Activated CD8-positive, alpha-beta memory T cell treated with anti-CD3 and anti-CD28 coated beads for 48 hours (primary cell): Measurements from ENCODE around the gene MLANA.

Experiments used
- DNase-seq, 3 experiments: peaks; one replicate each; pipeline ENCODE4 v3.0.0-alpha.2; 2020; ENCODE audit warnings: low read depth in 2 of 3, low spot score in 2 of 3

MLANA gene

GRCh38 chr9:5899292-5899691 is 8.6 kb downstream of the MLANA start:
- no peak for DNase-seq

- DNase-seq = no peak
Measured at GRCh38 chr9:5900622-5901021, 9.9 kb downstream of the MLANA start.

GRCh38 chr9:5902377-5902776 is 11.7 kb downstream of the MLANA start:
- no peak for DNase-seq

- DNase-seq = no peak
Measured at GRCh38 chr9:5908918-5909317, 18.2 kb downstream of the MLANA start.

- no peak for DNase-seq
Measured at GRCh38 chr9:5909976-5910375, 19.3 kb downstream of the MLANA start.

- no peak for DNase-seq
Measured at GRCh38 chr9:5910413-5911057, 19.8 kb downstream of the MLANA start.

- no peak for DNase-seq
Measured at GRCh38 chr9:5915438-5915837, 24.7 kb downstream of the MLANA start.

GRCh38 chr9:5917273-5917672 is 26.6 kb downstream of the MLANA start:
- DNase-seq = no peak

- DNase-seq = no peak
Measured at GRCh38 chr9:5917888-5918287, 27.2 kb downstream of the MLANA start.

- DNase-seq = no peak
Measured at GRCh38 chr9:5918460-5918859, 27.8 kb downstream of the MLANA start.

- DNase-seq = no peak
Measured at GRCh38 chr9:5920860-5921328, 30.2 kb downstream of the MLANA start.

GRCh38 chr9:5922192-5922591 is 31.5 kb downstream of the MLANA start:
- DNase-seq = no peak

GRCh38 chr9:5931657-5932056 is 41.0 kb downstream of the MLANA start:
- DNase-seq = no peak

GRCh38 chr9:5938449-5938848 is 47.8 kb downstream of the MLANA start:
- no peak for DNase-seq

GRCh38 chr9:5939530-5939929 is 48.8 kb downstream of the MLANA start:
- DNase-seq = no peak

- DNase-seq = no peak
Measured at GRCh38 chr9:5941214-5941613, 50.5 kb downstream of the MLANA start.

GRCh38 chr9:5945112-5945511 is 54.4 kb downstream of the MLANA start:
- no peak for DNase-seq

- no peak for DNase-seq
Measured at GRCh38 chr9:5947912-5948311, 57.2 kb downstream of the MLANA start.

- no peak for DNase-seq
Measured at GRCh38 chr9:5949103-5949699, 58.5 kb downstream of the MLANA start.

- no peak for DNase-seq
Measured at GRCh38 chr9:5950261-5950660, 59.6 kb downstream of the MLANA start.

GRCh38 chr9:5951686-5952211 is 61.1 kb downstream of the MLANA start:
- no peak for DNase-seq

GRCh38 chr9:5953743-5954707 is 63.3 kb downstream of the MLANA start:
- no peak for DNase-seq
